GM18517 (cell line): ENCODE measurements around the gene PUS7.
"Not testable (repeated sequence)": the region's sequence is repeated elsewhere in the genome, so short reads cannot be mapped to it uniquely, and the experiment has no call there.

Experiments used
- ATAC-seq: cut with Tn5 transposase; IDR thresholded peaks from one replicate; pipeline ENCODE4 v1.9.1; 2021; ENCODE audit warnings: mild to moderate bottlenecking, moderate library complexity; ENCODE audit not compliant: unreplicated experiment

The PUS7 gene

GRCh38 chr7:105450177-105450861 is 71.8 kb downstream of the PUS7 start:
- no peak for ATAC-seq

- ATAC-seq = no peak
These were observed 73.9 kb downstream of the PUS7 start for GRCh38 chr7:105448181-105448580.

- ATAC-seq = no peak
These were observed 77.6 kb downstream of the PUS7 start for GRCh38 chr7:105444342-105444987.

GRCh38 chr7:105442214-105442613 is 79.9 kb downstream of the PUS7 start:
- not testable (repeated sequence) for ATAC-seq

GRCh38 chr7:105439174-105439893 is 82.7 kb downstream of the PUS7 start:
- no peak for ATAC-seq

GRCh38 chr7:105438847-105439173 is 83.3 kb downstream of the PUS7 start:
- ATAC-seq = no peak

GRCh38 chr7:105438254-105438653 is 83.8 kb downstream of the PUS7 start:
- ATAC-seq = no peak

- ATAC-seq = not testable (repeated sequence)
These were observed 84.7 kb downstream of the PUS7 start for GRCh38 chr7:105437356-105437755.

- peak; percentile 64 for ATAC-seq
These were observed 92.1 kb downstream of the PUS7 start for GRCh38 chr7:105429746-105430612.

- ATAC-seq = no peak
These were observed 95.4 kb downstream of the PUS7 start for GRCh38 chr7:105426606-105427146.

GRCh38 chr7:105423987-105424386 is 98.1 kb downstream of the PUS7 start:
- no peak for ATAC-seq

GRCh38 chr7:105413887-105414437 is 108.1 kb downstream of the PUS7 start:
- ATAC-seq = no peak

- not testable (repeated sequence) for ATAC-seq
These were observed 111.3 kb downstream of the PUS7 start for GRCh38 chr7:105410774-105411173.

GRCh38 chr7:105409775-105410174 is 112.3 kb downstream of the PUS7 start:
- not testable (repeated sequence) for ATAC-seq

GRCh38 chr7:105408791-105409410 is 113.2 kb downstream of the PUS7 start:
- no peak for ATAC-seq
